GM10248 (cell line): ENCODE results near the gene ZNF474.

Experiments
- CTCF ChIA-PET: fragments of 300-600 bp; sonication (Branson Sonifier 250); formaldehyde crosslinking; extraction: SDS; loops from one replicate; lab custom pipeline; 2021; ENCODE audit warnings: antibody characterized with exemption; lab: Yijun Ruan, JAX
- POLR2A ChIA-PET: fragments of 350-650 bp; sonication (Branson Sonifier 250); formaldehyde crosslinking; extraction: SDS; loops from one replicate; lab custom pipeline; 2020; ENCODE audit warnings: antibody characterized with exemption; lab: Yijun Ruan, JAX
- DNase-seq: peaks from one replicate; pipeline ENCODE4 v3.0.0; 2012; ENCODE audit errors: extremely low spot score
- TF ChIP-seq, protein P1 (sequence below): IDR thresholded peaks from 2 replicates; pipeline ENCODE4 v1.5.1; 2012; ENCODE audit warnings: mild to moderate bottlenecking, low read depth; ENCODE audit errors: extremely low read depth, missing control alignments, control extremely low read depth

Gene ZNF474

DNA sequence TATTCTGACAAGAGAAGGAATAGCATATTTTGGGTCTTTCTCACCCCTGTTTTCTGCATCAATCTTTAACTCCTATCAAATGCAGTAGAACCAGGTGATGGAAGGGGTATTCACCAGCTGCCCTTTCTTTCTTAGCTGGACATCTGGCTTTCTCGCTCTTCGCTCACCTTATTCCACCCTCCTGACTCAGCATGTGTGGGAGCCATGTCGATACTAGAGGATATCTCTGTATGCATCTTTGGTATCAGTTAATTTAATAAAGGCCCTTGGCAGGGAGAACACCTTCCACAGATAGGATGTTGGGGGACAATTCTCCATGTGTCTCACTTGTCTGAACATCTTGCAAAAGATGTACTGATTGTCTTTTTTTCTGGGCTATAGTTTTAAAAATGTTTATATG, 71.5 kb downstream of the ZNF474 start:
- ChIA-PET POLR2A (no interaction called here), CTCF (interaction anchor here (1.1 to 3.5 kb wide), 3 partner anchors 12 to 357 kb away, joined by 3 to 9 read pairs (median 3); no protein-coding TSS in a partner anchor)
- no peak for DNase-seq
- TF ChIP-seq, protein P1, sequence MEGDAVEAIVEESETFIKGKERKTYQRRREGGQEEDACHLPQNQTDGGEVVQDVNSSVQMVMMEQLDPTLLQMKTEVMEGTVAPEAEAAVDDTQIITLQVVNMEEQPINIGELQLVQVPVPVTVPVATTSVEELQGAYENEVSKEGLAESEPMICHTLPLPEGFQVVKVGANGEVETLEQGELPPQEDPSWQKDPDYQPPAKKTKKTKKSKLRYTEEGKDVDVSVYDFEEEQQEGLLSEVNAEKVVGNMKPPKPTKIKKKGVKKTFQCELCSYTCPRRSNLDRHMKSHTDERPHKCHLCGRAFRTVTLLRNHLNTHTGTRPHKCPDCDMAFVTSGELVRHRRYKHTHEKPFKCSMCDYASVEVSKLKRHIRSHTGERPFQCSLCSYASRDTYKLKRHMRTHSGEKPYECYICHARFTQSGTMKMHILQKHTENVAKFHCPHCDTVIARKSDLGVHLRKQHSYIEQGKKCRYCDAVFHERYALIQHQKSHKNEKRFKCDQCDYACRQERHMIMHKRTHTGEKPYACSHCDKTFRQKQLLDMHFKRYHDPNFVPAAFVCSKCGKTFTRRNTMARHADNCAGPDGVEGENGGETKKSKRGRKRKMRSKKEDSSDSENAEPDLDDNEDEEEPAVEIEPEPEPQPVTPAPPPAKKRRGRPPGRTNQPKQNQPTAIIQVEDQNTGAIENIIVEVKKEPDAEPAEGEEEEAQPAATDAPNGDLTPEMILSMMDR = no peak

DNA sequence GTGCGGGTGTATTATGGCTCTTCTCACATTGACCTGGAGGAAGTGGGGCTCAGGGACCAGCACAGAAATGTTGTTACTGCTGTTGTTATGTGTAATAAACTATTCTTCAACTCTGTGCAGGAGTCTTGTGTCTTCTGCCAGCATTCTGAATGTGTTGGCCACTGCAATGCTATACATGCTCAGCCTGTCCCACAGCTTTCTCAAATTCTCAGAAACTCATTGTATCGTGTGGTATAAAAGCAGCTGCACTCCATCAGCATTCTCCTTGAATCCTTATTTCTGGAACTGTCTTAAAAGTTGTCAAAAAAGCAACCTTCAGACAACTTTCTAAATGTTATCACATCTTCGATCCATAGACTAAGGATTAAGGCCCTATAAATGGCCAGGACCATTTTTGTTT, 72.0 kb downstream of the ZNF474 start:
- TF ChIP-seq, protein P1 = no peak
- ChIA-PET CTCF (interaction anchor here (1.1 kb wide), 1 partner anchor 356 kb away, joined by 3 read pairs; no protein-coding TSS in a partner anchor), POLR2A (no interaction called here)
- no peak for DNase-seq

DNA sequence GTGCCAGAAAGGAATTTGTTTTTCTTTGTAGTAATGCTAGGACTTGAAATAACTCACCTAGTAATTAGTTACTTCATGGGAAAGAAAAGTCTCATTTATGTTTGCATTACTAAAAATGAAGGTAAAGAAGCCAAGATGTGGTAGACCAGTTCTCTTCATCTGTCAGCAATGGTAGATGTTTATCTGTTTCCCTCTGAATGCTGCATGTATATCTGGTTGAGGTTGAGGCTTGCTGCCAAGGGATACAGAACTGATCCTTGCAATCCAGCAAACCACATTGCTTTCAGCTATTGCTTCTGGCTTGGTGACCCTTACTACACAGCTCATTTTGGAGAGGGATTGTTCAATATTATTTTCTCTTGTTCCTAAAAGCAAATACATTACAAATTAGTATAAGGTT, 73.6 kb downstream of the ZNF474 start:
- TF ChIP-seq, protein P1 = no peak
- POLR2A ChIA-PET = no interaction called here
- CTCF ChIA-PET = interaction anchor here (1.4 kb wide), 1 partner anchor 13 kb away, joined by 3 read pairs; no protein-coding TSS in a partner anchor
- DNase-seq = no peak
